ENCODE measurements around the gene ADM2. TPM values are rescaled to one million over a fixed set of nuclear protein-coding genes. Genes with fewer than 3 reads are reported as not detected.

The ADM2 gene
- total RNA-seq, 3 donors from 2014 or later = 0.95 to 3.9 (median 1.4) TPM

- Histone ChIP-seq H3K4me1 (ENCODE audit: low read depth) (peaks cover 12% of the 10 kb centered on the region), H3K9me3 (no peaks in the 10 kb centered on the region), H3K4me3 (no peak overlapping the region), H3K36me3 (ENCODE audit: low read depth) (no peaks in the 10 kb centered on the region)
- TF ChIP-seq, protein P1, sequence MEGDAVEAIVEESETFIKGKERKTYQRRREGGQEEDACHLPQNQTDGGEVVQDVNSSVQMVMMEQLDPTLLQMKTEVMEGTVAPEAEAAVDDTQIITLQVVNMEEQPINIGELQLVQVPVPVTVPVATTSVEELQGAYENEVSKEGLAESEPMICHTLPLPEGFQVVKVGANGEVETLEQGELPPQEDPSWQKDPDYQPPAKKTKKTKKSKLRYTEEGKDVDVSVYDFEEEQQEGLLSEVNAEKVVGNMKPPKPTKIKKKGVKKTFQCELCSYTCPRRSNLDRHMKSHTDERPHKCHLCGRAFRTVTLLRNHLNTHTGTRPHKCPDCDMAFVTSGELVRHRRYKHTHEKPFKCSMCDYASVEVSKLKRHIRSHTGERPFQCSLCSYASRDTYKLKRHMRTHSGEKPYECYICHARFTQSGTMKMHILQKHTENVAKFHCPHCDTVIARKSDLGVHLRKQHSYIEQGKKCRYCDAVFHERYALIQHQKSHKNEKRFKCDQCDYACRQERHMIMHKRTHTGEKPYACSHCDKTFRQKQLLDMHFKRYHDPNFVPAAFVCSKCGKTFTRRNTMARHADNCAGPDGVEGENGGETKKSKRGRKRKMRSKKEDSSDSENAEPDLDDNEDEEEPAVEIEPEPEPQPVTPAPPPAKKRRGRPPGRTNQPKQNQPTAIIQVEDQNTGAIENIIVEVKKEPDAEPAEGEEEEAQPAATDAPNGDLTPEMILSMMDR (IDR thresholded peaks at IDR 0.05) = no peak
- DNase-seq = peak in 2 of 3 donors; percentile 21 to 39
- intact Hi-C loops (cut with DNase I, micrococcal nuclease) = no loop called here
- ATAC-seq = no peak
Observed at GRCh38 chr22:50487290-50488005, 6.1 kb downstream of the ADM2 start.

GRCh38 chr22:50488006-50488677 lies 6.8 kb downstream of the ADM2 start:
- Histone ChIP-seq H3K4me1 (ENCODE audit: low read depth) (peaks cover 12% of the 10 kb centered on the region), H3K9me3 (no peaks in the 10 kb centered on the region), H3K36me3 (ENCODE audit: low read depth) (no peaks in the 10 kb centered on the region), H3K4me3 (no peak overlapping the region)
- ATAC-seq = no peak
- peak in 1 of 3 donors; percentile 41 for DNase-seq
- TF ChIP-seq, protein P1 (IDR thresholded peaks at IDR 0.05) = no peak
- intact Hi-C loops (cut with DNase I, micrococcal nuclease) = no loop called here

- DNase-seq = no peak
- Histone ChIP-seq H3K4me1 (ENCODE audit: low read depth) (peaks cover 8% of the 10 kb centered on the region), H3K9me3 (no peaks in the 10 kb centered on the region), H3K36me3 (ENCODE audit: low read depth) (no peaks in the 10 kb centered on the region), H3K4me3 (no peak overlapping the region)
- no peak for ATAC-seq
- intact Hi-C loops (cut with DNase I, micrococcal nuclease) = no loop called here
- TF ChIP-seq, protein P1 (IDR thresholded peaks at IDR 0.05) = no peak
Observed at GRCh38 chr22:50488886-50489285, 7.5 kb downstream of the ADM2 start.

GRCh38 chr22:50489363-50490243 lies 8.3 kb downstream of the ADM2 start:
- TF ChIP-seq, protein P1 (IDR thresholded peaks at IDR 0.05) = no peak
- intact Hi-C loops (cut with DNase I, micrococcal nuclease) = loop anchor here in 1 of 2 donors (10.0 kb wide), 1 partner anchor 245 kb away; the partner anchor contains the start of gene TUBGCP6
- Histone ChIP-seq H3K4me3 (no peak overlapping the region), H3K36me3 (ENCODE audit: low read depth) (no peaks in the 10 kb centered on the region), H3K4me1 (ENCODE audit: low read depth) (peaks cover 1% of the 10 kb centered on the region), H3K9me3 (no peaks in the 10 kb centered on the region)
- peak in 1 of 3 donors; percentile 46 for DNase-seq
- no peak for ATAC-seq

GRCh38 chr22:50490531-50491308 lies 9.4 kb downstream of the ADM2 start:
- no peak for ATAC-seq
- no peaks in the 10 kb centered on the region for H3K36me3 ChIP-seq (ENCODE audit: low read depth)
- peak in 1 of 3 donors; percentile 42 for DNase-seq
- no peaks in the 10 kb centered on the region for H3K4me1 ChIP-seq (ENCODE audit: low read depth)
- intact Hi-C loops (cut with DNase I, micrococcal nuclease) = loop anchor here in 1 of 2 donors (10.0 kb wide), 1 partner anchor 246 kb away; the partner anchor contains the start of gene TUBGCP6
- H3K9me3 ChIP-seq = no peaks in the 10 kb centered on the region
- TF ChIP-seq, protein P1 (IDR thresholded peaks at IDR 0.05) = no peak
- H3K4me3 ChIP-seq = no peak overlapping the region

Data from mucosa of descending colon (tissue), 3 donors.